WTC11 (cell line): ENCODE data around the gene TPK1. TPM values are rescaled to one million over a fixed set of nuclear protein-coding genes. Genes with fewer than 3 reads are reported as not detected.
A peak's percentile ranks its signal among the peaks of the same experiment; 100 is the strongest.

Source experiments
- ATAC-seq: fragments of 200-7000 bp; cut with Tn5 transposase; 2 replicates; pipeline ENCODE4 v1.10.0; 2021; ENCODE audit warnings: mild to moderate bottlenecking, moderate library complexity
- CTCF ChIA-PET: fragments of 300-600 bp; sonication (Branson Sonifier 250); formaldehyde crosslinking; loops from one replicate; lab custom pipeline; 2021; ENCODE audit warnings: antibody characterized with exemption; lab: Charles Lee
- POLR2A ChIA-PET: fragments of 350-600 bp; sonication (Branson Sonifier 250); formaldehyde crosslinking; loops from one replicate; lab custom pipeline; 2021; ENCODE audit warnings: antibody characterized with exemption; lab: Charles Lee
- DNase-seq: peaks from one replicate; pipeline ENCODE4 v3.0.0; 2021; ENCODE audit warnings: low spot score
- H3K27ac Mint-ChIP-seq: 2 replicates; pipeline ENCODE4 v1.8.0; 2021; ENCODE audit warnings: mixed read lengths
- H3K27me3 Mint-ChIP-seq: 2 replicates; pipeline ENCODE4 v1.8.0; 2021; ENCODE audit warnings: low read depth, mild to moderate bottlenecking, moderate library complexity, mixed read lengths
- H3K36me3 Mint-ChIP-seq: 2 replicates; pipeline ENCODE4 v1.8.0; 2021; ENCODE audit warnings: mixed read lengths
- H3K4me1 Mint-ChIP-seq: 2 replicates; pipeline ENCODE4 v1.8.0; 2022; ENCODE audit warnings: mixed read lengths
- H3K4me3 Mint-ChIP-seq: 2 replicates; pipeline ENCODE4 v1.8.0; 2021; ENCODE audit warnings: mild to moderate bottlenecking, moderate library complexity, mixed read lengths
- H3K9me3 Mint-ChIP-seq: 2 replicates; pipeline ENCODE4 v1.8.0; 2021; ENCODE audit warnings: mixed read lengths
- CBFB ChIP-seq: sonication (generic); formaldehyde crosslinking; IDR thresholded peaks from 2 replicates; pipeline ENCODE4 v1.8.1; 2022; ENCODE audit warnings: mild to moderate bottlenecking, low read depth, missing genetic modification reagents
- EMX1 ChIP-seq: fragments of 250-450 bp; sonication (Bioruptor Pico); IDR thresholded peaks from 2 replicates; pipeline ENCODE4 v1.8.0; 2021; ENCODE audit warnings: mild to moderate bottlenecking
- FOXP1 ChIP-seq: sonication (generic); formaldehyde crosslinking; IDR thresholded peaks from 2 replicates; pipeline ENCODE4 v1.8.0; 2022; ENCODE audit warnings: missing genetic modification reagents, mild to moderate bottlenecking, moderate library complexity, borderline replicate concordance
- HMGA2 ChIP-seq: fragments of 250-450 bp; sonication (Bioruptor Pico); IDR thresholded peaks from 2 replicates; pipeline ENCODE4 v1.4.0; 2021; ENCODE audit warnings: mild to moderate bottlenecking, moderate library complexity
- MXD4 ChIP-seq: fragments of 250-450 bp; sonication (Bioruptor Pico); IDR thresholded peaks from 2 replicates; pipeline ENCODE4 v1.8.0; 2021; ENCODE audit warnings: mild to moderate bottlenecking, moderate library complexity, borderline replicate concordance
- OVOL2 ChIP-seq: fragments of 250-450 bp; sonication (Bioruptor Pico); IDR thresholded peaks from 2 replicates; pipeline ENCODE4 v1.9.0; 2021; ENCODE audit warnings: mild to moderate bottlenecking, borderline replicate concordance
- SP1 ChIP-seq: sonication (generic); formaldehyde crosslinking; conservative IDR thresholded peaks from 2 replicates; pipeline ENCODE4 v1.8.1; 2022; ENCODE audit warnings: missing genetic modification reagents
- TCF7 ChIP-seq: sonication (generic); formaldehyde crosslinking; IDR thresholded peaks from 2 replicates; pipeline ENCODE4 v1.8.0; 2022; ENCODE audit warnings: mild to moderate bottlenecking, low read depth, missing genetic modification reagents, moderate library complexity
- TEAD1 ChIP-seq: sonication (generic); formaldehyde crosslinking; IDR thresholded peaks from 2 replicates; pipeline ENCODE4 v1.8.0; 2022; ENCODE audit warnings: mild to moderate bottlenecking, missing genetic modification reagents
- TEAD4 ChIP-seq: sonication (generic); formaldehyde crosslinking; IDR thresholded peaks from 2 replicates; pipeline ENCODE4 v1.8.0; 2022; ENCODE audit warnings: mild to moderate bottlenecking, missing genetic modification reagents
- ZNF138 ChIP-seq: sonication (generic); formaldehyde crosslinking; conservative IDR thresholded peaks from 2 replicates; pipeline ENCODE4 v1.8.1; 2022; ENCODE audit warnings: mild to moderate bottlenecking, moderate library complexity, missing genetic modification reagents
- ZNF317 ChIP-seq: sonication (generic); formaldehyde crosslinking; IDR thresholded peaks from 2 replicates; pipeline ENCODE4 v1.8.1; 2023; ENCODE audit warnings: low read depth, mild to moderate bottlenecking, moderate library complexity, missing genetic modification reagents, borderline replicate concordance
- ZNF423 ChIP-seq: fragments of 250-450 bp; sonication (Bioruptor Pico); IDR thresholded peaks from 2 replicates; pipeline ENCODE4 v2.1.2; 2022; ENCODE audit warnings: mild to moderate bottlenecking, moderate library complexity
- total RNA-seq: library from RNA; stranded (reverse); gene quantifications from 3 replicates; pipeline ENCODE4 v1.2.3, GENCODE V29; 2021
- TF ChIP-seq, protein P1 (sequence below): sonication (generic); formaldehyde crosslinking; IDR thresholded peaks from 2 replicates; pipeline ENCODE4 v1.8.1; 2023; ENCODE audit warnings: mild to moderate bottlenecking, missing genetic modification reagents, moderate library complexity
- TF ChIP-seq, protein P2 (sequence below): sonication (generic); formaldehyde crosslinking; IDR thresholded peaks from 2 replicates; pipeline ENCODE4 v1.8.0; 2022; ENCODE audit warnings: mild to moderate bottlenecking, missing genetic modification reagents
- TF ChIP-seq, protein P3 (sequence below): fragments of 250-450 bp; sonication (Bioruptor Pico); IDR thresholded peaks from 2 replicates; pipeline ENCODE4 v2.1.2; 2022; ENCODE audit warnings: mild to moderate bottlenecking, moderate library complexity

The TPK1 gene
- total RNA-seq, 1 experiment from 2014 or later, result 2.7 TPM

DNA sequence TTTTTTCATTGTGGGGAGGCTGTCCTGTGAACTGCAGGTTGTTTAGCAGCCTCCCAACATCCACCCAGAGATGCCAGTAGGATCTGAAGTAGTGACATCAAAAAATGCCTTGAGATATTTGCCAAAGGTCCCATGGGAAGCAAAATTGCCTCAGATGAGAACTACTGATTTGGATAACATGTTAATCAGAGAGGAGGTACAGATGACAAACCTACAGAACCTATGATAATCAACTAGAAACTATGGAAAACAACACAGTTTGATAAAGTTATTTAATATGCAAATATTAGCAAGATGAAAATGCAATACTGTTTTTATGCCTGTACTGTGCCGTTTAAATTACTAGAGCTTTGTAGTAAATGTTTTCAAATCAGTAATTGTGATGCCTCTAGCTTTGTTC lies 341.5 kb downstream of the TPK1 start:
- H3K4me3 Mint-ChIP-seq, result no peak overlapping the region
- ATAC-seq, result no peak
- ChIA-PET POLR2A (no interaction called here), CTCF (no interaction called here)
- H3K27ac Mint-ChIP-seq, result no peak overlapping the region
- no peak for DNase-seq
- peaks cover 7% of the 10 kb centered on the region for H3K4me1 Mint-ChIP-seq
- no peaks in the 10 kb centered on the region for H3K27me3 Mint-ChIP-seq
- H3K9me3 Mint-ChIP-seq, result peaks cover 8% of the 10 kb centered on the region; the same call in 1 of the 2 replicates
- H3K36me3 Mint-ChIP-seq, result no peaks in the 10 kb centered on the region
- peak; percentile 92 for TF ChIP-seq ZNF317
- no peak for TF ChIP-seq CBFB
- no peak for TF ChIP-seq TEAD1 (CRISPR knock-in tag)
- no peak for TF ChIP-seq OVOL2 (CRISPR knock-in tag)

DNA sequence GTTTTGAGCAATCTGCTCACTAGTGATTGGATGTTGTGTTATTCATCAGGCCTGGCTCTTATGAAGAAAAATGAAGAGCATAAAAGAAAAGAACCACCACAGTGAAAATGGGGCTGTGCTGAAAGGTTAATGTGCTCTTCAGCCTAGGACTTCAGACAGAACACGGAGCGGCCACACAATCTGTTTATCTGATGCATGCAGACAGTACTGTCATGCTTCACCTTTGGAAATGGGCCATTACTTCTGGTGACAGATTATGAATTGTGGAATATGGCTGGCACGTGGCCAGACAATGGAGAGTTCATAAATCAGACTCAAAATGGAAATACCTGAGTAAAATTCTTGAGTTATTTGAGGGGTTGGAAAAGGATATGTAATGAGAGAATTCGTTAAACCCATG lies 346.3 kb downstream of the TPK1 start:
- Mint-ChIP-seq H3K27me3 (no peaks in the 10 kb centered on the region), H3K4me3 (no peak overlapping the region), H3K27ac (peak overlapping the region; percentile 3; the same call in 1 of the 2 replicates), H3K9me3 (peaks cover 5% of the 10 kb centered on the region), H3K4me1 (peaks cover 34% of the 10 kb centered on the region), H3K36me3 (no peaks in the 10 kb centered on the region; the same call in 1 of the 2 replicates)
- CTCF ChIA-PET, result no interaction called here
- DNase-seq (no peak), ATAC-seq (no peak)
- POLR2A ChIA-PET, result no interaction called here
- TF ChIP-seq TEAD1 (CRISPR knock-in tag), result no peak

DNA sequence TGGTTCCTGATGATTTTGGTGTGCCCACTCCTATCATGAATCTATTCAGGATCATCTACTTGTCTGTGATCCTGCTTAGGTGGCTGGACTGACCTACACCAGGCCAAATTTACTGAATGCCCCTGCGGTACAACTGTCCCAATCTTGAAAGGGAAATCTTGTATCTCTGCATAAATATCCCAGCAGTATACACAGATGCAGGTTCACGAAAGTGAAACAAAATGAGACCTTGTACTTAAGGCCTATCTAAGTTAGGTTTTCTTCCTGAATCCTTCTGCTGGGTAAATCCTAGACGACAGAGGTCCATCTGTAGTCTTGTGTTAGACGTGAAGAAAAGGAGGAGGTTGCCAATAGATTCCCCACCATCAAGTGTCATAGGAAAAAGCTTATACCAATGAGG lies 346.9 kb downstream of the TPK1 start:
- H3K4me3 Mint-ChIP-seq, result no peak overlapping the region
- ChIA-PET POLR2A (no interaction called here), CTCF (no interaction called here)
- no peak for DNase-seq
- H3K36me3 Mint-ChIP-seq, result peaks cover 5% of the 10 kb centered on the region; the same call in 1 of the 2 replicates
- no peak overlapping the region for H3K27ac Mint-ChIP-seq
- no peak for ATAC-seq
- H3K9me3 Mint-ChIP-seq, result peaks cover 6% of the 10 kb centered on the region
- TF ChIP-seq, protein P1, sequence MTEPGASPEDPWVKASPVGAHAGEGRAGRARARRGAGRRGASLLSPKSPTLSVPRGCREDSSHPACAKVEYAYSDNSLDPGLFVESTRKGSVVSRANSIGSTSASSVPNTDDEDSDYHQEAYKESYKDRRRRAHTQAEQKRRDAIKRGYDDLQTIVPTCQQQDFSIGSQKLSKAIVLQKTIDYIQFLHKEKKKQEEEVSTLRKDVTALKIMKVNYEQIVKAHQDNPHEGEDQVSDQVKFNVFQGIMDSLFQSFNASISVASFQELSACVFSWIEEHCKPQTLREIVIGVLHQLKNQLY, result no peak
- no peak for TF ChIP-seq TEAD4
- H3K4me1 Mint-ChIP-seq, result peaks cover 34% of the 10 kb centered on the region
- no peaks in the 10 kb centered on the region for H3K27me3 Mint-ChIP-seq

DNA sequence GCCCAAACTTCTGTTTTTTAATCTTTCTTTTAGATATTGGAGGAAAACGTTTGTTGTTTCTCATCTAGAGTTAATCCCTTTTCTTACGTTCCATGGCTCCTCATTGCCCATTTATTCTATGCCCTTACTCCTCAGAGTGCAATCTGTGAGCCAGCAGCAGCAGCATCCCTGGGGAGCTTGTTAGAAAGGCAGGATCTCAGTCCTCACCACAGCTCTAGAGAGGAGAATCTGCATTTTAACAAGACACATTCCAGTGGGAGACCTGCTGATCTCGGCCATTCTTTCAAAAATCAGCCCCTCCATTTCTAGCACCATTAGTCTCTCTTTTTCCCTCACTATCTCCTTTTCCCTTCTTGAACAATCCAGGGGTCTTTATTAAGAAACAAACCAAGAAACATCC lies 348.0 kb downstream of the TPK1 start:
- H3K27ac Mint-ChIP-seq, result peak overlapping the region; percentile 92
- DNase-seq, result peak; percentile 35
- ATAC-seq, result peak; percentile 100
- peaks cover 6% of the 10 kb centered on the region; the same call in 1 of the 2 replicates for H3K36me3 Mint-ChIP-seq
- H3K4me3 Mint-ChIP-seq, result peak overlapping the region; percentile 12; the same call in 1 of the 2 replicates
- CTCF ChIA-PET, result no interaction called here
- peaks cover 8% of the 10 kb centered on the region for H3K9me3 Mint-ChIP-seq
- H3K27me3 Mint-ChIP-seq, result no peaks in the 10 kb centered on the region
- TF ChIP-seq SP1 (CRISPR knock-in tag) (0 out of 2 replicates have a peak, but pooled peaks have one; percentile 13), TCF7 (CRISPR knock-in tag) (no peak), HMGA2 (CRISPR knock-in tag) (no peak), ZNF423 (CRISPR knock-in tag) (peak; percentile 35; the same call in 1 of the 2 replicates), ZNF317 (no peak)
- TF ChIP-seq, protein P1, result no peak
- TF ChIP-seq, protein P2, sequence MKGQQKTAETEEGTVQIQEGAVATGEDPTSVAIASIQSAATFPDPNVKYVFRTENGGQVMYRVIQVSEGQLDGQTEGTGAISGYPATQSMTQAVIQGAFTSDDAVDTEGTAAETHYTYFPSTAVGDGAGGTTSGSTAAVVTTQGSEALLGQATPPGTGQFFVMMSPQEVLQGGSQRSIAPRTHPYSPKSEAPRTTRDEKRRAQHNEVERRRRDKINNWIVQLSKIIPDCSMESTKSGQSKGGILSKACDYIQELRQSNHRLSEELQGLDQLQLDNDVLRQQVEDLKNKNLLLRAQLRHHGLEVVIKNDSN (CRISPR knock-in tag), result 0 out of 2 replicates have a peak, but pooled peaks have one; percentile 14
- TF ChIP-seq, all 79 proteins: peak for 3
- H3K4me1 Mint-ChIP-seq, result peaks cover 34% of the 10 kb centered on the region
- POLR2A ChIA-PET, result no interaction called here

DNA sequence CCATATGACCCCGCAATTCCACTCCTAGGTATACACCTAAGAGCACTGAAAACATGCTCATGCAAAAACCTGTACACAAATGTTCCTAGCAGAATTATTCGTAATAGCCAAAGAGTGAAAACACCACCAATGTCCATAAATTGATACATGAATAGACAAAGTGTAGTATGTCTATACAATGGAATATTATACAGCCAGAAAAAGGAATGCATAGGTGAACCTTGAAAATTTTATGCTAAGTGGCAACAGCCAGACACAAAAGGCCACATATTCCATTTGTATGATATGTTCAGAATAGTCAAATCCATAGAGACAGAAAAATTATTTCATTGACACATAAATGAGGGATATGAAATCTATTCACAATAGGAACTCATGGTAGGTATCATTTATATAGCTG lies 351.4 kb downstream of the TPK1 start:
- Mint-ChIP-seq H3K4me1 (peaks cover 26% of the 10 kb centered on the region), H3K36me3 (peaks cover 6% of the 10 kb centered on the region; the same call in 1 of the 2 replicates)
- no peak for ATAC-seq

More for the DNA sequence above, 351.4 kb downstream of the TPK1 start:
- ChIA-PET POLR2A (no interaction called here), CTCF (no interaction called here)
- Mint-ChIP-seq H3K27me3 (no peaks in the 10 kb centered on the region), H3K27ac (no peak overlapping the region), H3K9me3 (peaks cover 8% of the 10 kb centered on the region), H3K4me3 (no peak overlapping the region)
- DNase-seq, result no peak
- TF ChIP-seq MXD4 (no peak), FOXP1 (CRISPR knock-in tag) (no peak), EMX1 (no peak), TEAD4 (no peak), ZNF138 (CRISPR knock-in tag) (no peak)
- TF ChIP-seq, protein P3, sequence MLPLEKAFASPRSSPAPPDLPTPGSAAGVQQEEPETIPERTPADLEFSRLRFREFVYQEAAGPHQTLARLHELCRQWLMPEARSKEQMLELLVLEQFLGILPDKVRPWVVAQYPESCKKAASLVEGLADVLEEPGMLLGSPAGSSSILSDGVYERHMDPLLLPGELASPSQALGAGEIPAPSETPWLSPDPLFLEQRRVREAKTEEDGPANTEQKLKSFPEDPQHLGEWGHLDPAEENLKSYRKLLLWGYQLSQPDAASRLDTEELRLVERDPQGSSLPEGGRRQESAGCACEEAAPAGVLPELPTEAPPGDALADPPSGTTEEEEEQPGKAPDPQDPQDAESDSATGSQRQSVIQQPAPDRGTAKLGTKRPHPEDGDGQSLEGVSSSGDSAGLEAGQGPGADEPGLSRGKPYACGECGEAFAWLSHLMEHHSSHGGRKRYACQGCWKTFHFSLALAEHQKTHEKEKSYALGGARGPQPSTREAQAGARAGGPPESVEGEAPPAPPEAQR (CRISPR knock-in tag), result no peak
